ENCODE results near the gene MARK2.

Gene MARK2

DNA sequence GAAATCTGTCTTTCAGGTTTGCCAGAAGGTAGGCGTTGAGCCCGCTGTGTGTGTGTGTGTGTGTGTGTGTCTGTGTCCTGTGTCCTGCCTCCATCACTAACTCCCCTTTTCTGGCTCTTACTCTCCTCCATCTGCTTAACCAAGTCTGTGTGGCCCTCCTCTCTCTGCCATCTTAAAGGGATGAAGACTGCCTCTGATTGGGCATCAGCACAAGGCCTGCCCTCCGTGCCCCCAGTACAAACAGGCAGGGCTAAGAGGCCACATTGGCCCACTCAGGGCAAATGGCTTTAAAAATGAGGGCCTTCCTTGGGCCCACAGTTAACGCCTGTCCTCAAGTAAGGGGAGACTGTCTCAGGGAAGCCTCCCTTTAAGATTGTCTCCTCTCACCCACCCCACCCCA lies 67.2 kb downstream of the MARK2 start:
- TF ChIP-seq, protein P1, sequence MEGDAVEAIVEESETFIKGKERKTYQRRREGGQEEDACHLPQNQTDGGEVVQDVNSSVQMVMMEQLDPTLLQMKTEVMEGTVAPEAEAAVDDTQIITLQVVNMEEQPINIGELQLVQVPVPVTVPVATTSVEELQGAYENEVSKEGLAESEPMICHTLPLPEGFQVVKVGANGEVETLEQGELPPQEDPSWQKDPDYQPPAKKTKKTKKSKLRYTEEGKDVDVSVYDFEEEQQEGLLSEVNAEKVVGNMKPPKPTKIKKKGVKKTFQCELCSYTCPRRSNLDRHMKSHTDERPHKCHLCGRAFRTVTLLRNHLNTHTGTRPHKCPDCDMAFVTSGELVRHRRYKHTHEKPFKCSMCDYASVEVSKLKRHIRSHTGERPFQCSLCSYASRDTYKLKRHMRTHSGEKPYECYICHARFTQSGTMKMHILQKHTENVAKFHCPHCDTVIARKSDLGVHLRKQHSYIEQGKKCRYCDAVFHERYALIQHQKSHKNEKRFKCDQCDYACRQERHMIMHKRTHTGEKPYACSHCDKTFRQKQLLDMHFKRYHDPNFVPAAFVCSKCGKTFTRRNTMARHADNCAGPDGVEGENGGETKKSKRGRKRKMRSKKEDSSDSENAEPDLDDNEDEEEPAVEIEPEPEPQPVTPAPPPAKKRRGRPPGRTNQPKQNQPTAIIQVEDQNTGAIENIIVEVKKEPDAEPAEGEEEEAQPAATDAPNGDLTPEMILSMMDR (IDR thresholded peaks at IDR 0.05; ENCODE audit: control insufficient read depth, extremely low read depth, insufficient read depth), result no peak
- DNase-seq (ENCODE audit: low read depth), result no peak
- H3K4me3 ChIP-seq (ENCODE audit: low read depth, low read length), result no peak overlapping the region

DNA sequence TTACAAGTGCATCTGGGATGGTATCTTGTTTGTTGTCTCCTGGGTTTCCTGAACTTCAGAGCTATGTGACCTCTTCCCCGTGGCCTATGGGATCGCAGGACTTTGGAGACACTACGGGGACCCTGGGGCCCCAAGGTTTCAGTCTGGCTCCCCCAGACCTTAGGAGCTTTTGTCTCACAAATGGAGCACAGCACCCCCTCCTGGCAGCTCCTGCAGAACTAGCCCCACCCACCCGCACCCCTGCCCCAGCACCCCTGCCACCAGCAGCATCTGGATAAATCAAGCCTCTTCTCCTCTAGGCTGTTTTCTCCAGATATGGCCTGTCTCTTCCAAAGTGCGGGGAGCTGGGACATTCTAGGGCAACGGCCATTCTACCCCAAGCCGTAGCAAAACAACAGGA lies 67.7 kb downstream of the MARK2 start:
- TF ChIP-seq, protein P1 (IDR thresholded peaks at IDR 0.05; ENCODE audit: control insufficient read depth, extremely low read depth, insufficient read depth), result peak; percentile 27
- H3K4me3 ChIP-seq (ENCODE audit: low read depth, low read length), result no peak overlapping the region
- DNase-seq (ENCODE audit: low read depth), result no peak

DNA sequence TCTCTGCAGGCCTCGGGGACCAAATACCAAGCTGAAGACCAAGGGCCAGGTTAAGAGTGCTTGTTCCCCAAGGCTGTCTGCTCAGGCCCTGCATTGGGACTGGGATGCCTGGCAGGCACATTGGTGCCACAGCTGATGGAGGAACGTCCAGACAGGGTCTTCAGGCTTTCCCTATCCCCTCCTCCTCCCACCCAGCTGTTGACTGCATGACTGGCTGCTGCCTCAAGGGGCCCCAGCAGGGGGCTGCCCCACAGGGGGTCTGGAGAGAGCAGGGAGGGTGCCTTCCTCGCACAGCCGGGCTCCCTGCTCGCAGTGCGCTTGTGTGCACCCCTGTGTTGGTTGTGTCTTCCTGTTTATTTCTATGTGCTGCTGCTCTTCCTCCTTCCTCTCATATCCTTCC lies 68.2 kb downstream of the MARK2 start:
- TF ChIP-seq, protein P1 (IDR thresholded peaks at IDR 0.05; ENCODE audit: control insufficient read depth, extremely low read depth, insufficient read depth), result no peak
- no peak overlapping the region for H3K4me3 ChIP-seq (ENCODE audit: low read depth, low read length)
- DNase-seq (ENCODE audit: low read depth), result no peak

DNA sequence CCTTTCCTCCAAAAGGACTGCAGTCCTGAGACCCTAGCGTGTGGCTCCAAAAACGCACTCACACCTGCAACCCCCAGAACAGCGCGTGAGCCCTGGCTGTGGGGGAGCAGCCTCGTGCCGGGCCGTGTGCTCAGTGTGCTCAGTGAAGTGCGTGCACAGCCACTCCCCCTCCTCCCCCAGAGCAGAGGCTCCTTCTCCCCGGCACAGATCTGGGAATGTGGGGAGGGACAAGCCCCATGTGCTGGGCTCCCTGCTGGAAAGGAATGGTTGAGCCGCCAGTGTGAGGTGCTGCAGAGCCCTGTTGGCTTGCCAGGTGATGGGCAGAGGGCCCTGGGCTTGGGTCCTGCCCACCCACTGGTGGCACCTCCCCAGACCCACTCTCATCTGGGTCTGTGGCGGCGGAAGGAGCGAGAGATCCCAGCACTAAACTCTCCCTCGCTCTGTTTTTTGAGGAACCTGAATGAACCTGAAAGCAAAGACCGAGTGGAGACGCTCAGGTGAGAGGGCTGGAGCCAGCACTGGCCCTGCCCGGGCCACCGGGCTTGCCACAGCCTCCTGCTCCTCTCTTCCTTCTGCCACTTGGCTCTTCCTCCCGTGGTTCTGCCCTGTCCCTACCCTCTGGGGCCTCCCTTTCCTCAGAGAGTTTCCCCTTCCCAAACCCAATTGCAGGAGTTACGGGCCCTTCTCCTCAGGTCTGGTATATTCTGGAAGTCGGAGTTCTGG lies 69.1 kb downstream of the MARK2 start:
- DNase-seq (ENCODE audit: low read depth), result no peak
- no peak overlapping the region for H3K4me3 ChIP-seq (ENCODE audit: low read depth, low read length)
- TF ChIP-seq, protein P1 (IDR thresholded peaks at IDR 0.05; ENCODE audit: control insufficient read depth, extremely low read depth, insufficient read depth), result no peak

DNA sequence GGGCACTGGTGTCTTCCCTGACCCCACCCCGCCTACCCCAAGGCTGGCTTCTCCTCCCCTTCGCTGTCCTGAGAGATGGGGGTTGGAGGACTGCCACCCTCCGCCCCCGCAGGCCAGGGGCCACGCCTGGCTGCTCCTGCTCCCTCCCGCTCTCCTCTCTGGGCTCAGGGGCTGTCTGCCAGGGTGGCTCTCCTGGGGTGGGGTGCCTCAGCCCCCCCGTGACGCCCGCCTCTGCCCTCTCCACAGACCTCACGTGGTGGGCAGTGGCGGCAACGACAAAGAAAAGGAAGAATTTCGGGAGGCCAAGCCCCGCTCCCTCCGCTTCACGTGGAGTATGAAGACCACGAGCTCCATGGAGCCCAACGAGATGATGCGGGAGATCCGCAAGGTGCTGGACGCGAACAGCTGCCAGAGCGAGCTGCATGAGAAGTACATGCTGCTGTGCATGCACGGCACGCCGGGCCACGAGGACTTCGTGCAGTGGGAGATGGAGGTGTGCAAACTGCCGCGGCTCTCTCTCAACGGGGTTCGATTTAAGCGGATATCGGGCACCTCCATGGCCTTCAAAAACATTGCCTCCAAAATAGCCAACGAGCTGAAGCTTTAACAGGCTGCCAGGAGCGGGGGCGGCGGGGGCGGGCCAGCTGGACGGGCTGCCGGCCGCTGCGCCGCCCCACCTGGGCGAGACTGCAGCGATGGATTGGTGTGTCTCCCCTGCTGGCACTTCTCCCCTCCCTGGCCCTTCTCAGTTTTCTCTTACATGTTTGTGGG lies 69.9 kb downstream of the MARK2 start:
- no peak for DNase-seq (ENCODE audit: low read depth)
- TF ChIP-seq, protein P1 (IDR thresholded peaks at IDR 0.05; ENCODE audit: control insufficient read depth, extremely low read depth, insufficient read depth), result no peak
- H3K4me3 ChIP-seq (ENCODE audit: low read depth, low read length), result no peak overlapping the region

DNA sequence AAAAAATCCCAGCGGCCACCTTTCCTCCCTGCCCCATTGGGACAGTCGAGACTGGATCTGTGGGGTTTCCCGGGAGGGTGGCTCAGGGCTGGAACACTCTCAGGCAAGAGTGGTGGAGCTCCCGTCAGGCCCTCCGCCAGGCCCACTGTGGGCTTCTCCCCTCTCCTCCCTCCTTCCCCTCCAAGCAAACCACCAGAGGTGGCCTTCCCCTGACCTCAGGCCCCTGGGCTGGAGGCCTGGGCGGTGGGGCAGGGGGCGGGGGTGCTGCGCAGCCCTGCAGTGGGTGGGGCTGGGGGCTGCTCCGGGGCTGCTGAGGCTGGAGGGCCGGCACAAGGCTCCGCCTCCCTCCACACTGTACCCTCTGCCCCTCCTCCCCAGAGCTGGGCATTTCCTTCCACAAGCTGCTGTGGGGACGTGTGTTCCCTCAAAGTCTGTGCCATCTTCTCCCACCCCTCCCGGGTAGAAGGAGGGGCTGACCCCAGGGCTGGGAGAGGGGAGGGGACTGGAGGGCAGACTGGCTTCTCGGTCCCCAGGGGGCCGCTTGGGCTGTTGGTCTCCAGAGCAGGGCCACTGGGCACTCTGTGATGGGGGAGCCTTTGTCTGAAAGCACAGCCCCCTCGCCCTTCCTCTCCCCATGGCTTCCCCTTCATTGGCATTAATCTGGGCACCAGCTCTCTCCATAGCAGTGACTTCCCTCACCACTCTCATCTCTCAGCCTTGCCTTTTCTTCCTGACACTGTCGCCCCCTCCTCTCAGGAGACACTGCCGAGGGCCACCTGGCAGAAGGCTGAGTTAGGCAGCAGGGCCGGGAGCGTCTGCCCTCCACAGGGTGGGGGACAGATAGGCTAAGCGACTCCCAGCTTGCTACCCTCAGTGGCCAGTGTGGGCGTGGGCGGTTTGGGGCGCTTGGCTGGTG lies 70.9 kb downstream of the MARK2 start:
- H3K4me3 ChIP-seq (ENCODE audit: low read depth, low read length), result no peak overlapping the region
- DNase-seq (ENCODE audit: low read depth), result no peak
- TF ChIP-seq, protein P1 (IDR thresholded peaks at IDR 0.05; ENCODE audit: control insufficient read depth, extremely low read depth, insufficient read depth), result no peak
